Stimulated activated naive CD4-positive, alpha-beta T cell (primary cell): ENCODE data around the gene PSMA4.
"Not testable (repeated sequence)": the region's sequence is repeated elsewhere in the genome, so short reads cannot be mapped to it uniquely, and the experiment has no call there.

ENCODE experiments used
- DNase-seq, 6 experiments: peaks; one replicate each; lab custom pipeline; 2025; lab: John Stamatoyannopoulos, UW

The PSMA4 gene

GRCh38 chr15:78551902-78552301, 11.7 kb downstream of the PSMA4 start:
- no peak for DNase-seq

- DNase-seq, result no peak
Observed at GRCh38 chr15:78552597-78552996, 12.4 kb downstream of the PSMA4 start.

GRCh38 chr15:78560201-78560600, 20.0 kb downstream of the PSMA4 start:
- DNase-seq, result not testable (repeated sequence)

GRCh38 chr15:78561490-78561889, 21.2 kb downstream of the PSMA4 start:
- no peak for DNase-seq

- DNase-seq, result no peak
Observed at GRCh38 chr15:78563092-78563491, 22.8 kb downstream of the PSMA4 start.

- DNase-seq, result peak in 2 of 6 experiments; percentile 6 to 47
Observed at GRCh38 chr15:78564743-78565096, 24.5 kb downstream of the PSMA4 start.

- peak in 5 of 6 experiments; percentile 20 to 52 (median 31) for DNase-seq
Observed at GRCh38 chr15:78565097-78565950, 25.1 kb downstream of the PSMA4 start, which contains the start of gene CHRNA5. Gene CHRNA5, plus strand, starts transcription at chr15:78565520. Its CDS starts 200 bp downstream, at chr15:78565720.

- peak in 1 of 6 experiments; percentile 35 for DNase-seq
Observed at GRCh38 chr15:78565951-78566774, 25.9 kb downstream of the PSMA4 start.

- no peak for DNase-seq
Observed at GRCh38 chr15:78567531-78567930, 27.3 kb downstream of the PSMA4 start.

- no peak for DNase-seq
Observed at GRCh38 chr15:78570710-78571109, 30.5 kb downstream of the PSMA4 start.

- DNase-seq, result no peak
Observed at GRCh38 chr15:78571382-78571781, 31.1 kb downstream of the PSMA4 start.

- no peak for DNase-seq
Observed at GRCh38 chr15:78573416-78573815, 33.2 kb downstream of the PSMA4 start.

- no peak for DNase-seq
Observed at GRCh38 chr15:78574944-78575343, 34.7 kb downstream of the PSMA4 start.

GRCh38 chr15:78597583-78597982, 57.3 kb downstream of the PSMA4 start:
- no peak for DNase-seq

GRCh38 chr15:78598348-78598747, 58.1 kb downstream of the PSMA4 start:
- no peak for DNase-seq

- DNase-seq, result no peak
Observed at GRCh38 chr15:78599189-78599588, 58.9 kb downstream of the PSMA4 start.
